Activated naive CD4-positive, alpha-beta T cell treated with Interleukin-2 at 50 U/mL for 16 hours (primary cell): ENCODE measurements around the gene TAPT1.

Experiments
- DNase-seq: peaks from one replicate; pipeline ENCODE4 v3.0.0-alpha.2; 2020

Gene TAPT1

GRCh38 chr4:16243285-16243684, 17.0 kb upstream of the TAPT1 start:
- DNase-seq: no peak

GRCh38 chr4:16240300-16240699, 14.0 kb upstream of the TAPT1 start:
- DNase-seq: no peak

GRCh38 chr4:16239086-16239485, 12.8 kb upstream of the TAPT1 start:
- no peak for DNase-seq

GRCh38 chr4:16238327-16238726, 12.1 kb upstream of the TAPT1 start:
- DNase-seq: no peak

GRCh38 chr4:16237715-16238114, 11.4 kb upstream of the TAPT1 start:
- no peak for DNase-seq

GRCh38 chr4:16236402-16237023, 10.2 kb upstream of the TAPT1 start:
- no peak for DNase-seq

- no peak for DNase-seq
These were observed 8.9 kb upstream of the TAPT1 start for GRCh38 chr4:16235209-16235608.

- DNase-seq: no peak
These were observed 7.4 kb upstream of the TAPT1 start for GRCh38 chr4:16233569-16234177.

GRCh38 chr4:16231570-16232245, 5.4 kb upstream of the TAPT1 start:
- DNase-seq: no peak

GRCh38 chr4:16230308-16230707, 4.0 kb upstream of the TAPT1 start:
- DNase-seq: no peak

GRCh38 chr4:16229604-16230003, 3.3 kb upstream of the TAPT1 start:
- no peak for DNase-seq

GRCh38 chr4:16227462-16227868, 1.2 kb upstream of the TAPT1 start:
- DNase-seq: peak; percentile 7

- DNase-seq: peak; percentile 46
These were observed 668 bp upstream of the TAPT1 start for GRCh38 chr4:16226816-16227461.

GRCh38 chr4:16225167-16225862, 956 bp downstream of the TAPT1 start:
- DNase-seq: no peak

- DNase-seq: no peak
These were observed 1.8 kb downstream of the TAPT1 start for GRCh38 chr4:16224264-16225166.

GRCh38 chr4:16222957-16223527, 3.2 kb downstream of the TAPT1 start:
- DNase-seq: no peak

GRCh38 chr4:16218950-16219349, 7.3 kb downstream of the TAPT1 start:
- no peak for DNase-seq

- no peak for DNase-seq
These were observed 8.8 kb downstream of the TAPT1 start for GRCh38 chr4:16217300-16218051.

- no peak for DNase-seq
These were observed 13.2 kb downstream of the TAPT1 start for GRCh38 chr4:16213121-16213520.

- no peak for DNase-seq
These were observed 14.0 kb downstream of the TAPT1 start for GRCh38 chr4:16212138-16212782.

GRCh38 chr4:16207409-16207808, 18.9 kb downstream of the TAPT1 start:
- no peak for DNase-seq
